ENCODE measurements around the gene GABRA5. TPM values are rescaled to one million over a fixed set of nuclear protein-coding genes. Genes with fewer than 3 reads are reported as not detected.

GABRA5 gene
- total and polyA plus RNA-seq, 2 of the 8 experiments (the other 6 are each of a cell fraction or from before 2014, with no cell fraction given): 15.0 to 29.6 TPM

DNA sequence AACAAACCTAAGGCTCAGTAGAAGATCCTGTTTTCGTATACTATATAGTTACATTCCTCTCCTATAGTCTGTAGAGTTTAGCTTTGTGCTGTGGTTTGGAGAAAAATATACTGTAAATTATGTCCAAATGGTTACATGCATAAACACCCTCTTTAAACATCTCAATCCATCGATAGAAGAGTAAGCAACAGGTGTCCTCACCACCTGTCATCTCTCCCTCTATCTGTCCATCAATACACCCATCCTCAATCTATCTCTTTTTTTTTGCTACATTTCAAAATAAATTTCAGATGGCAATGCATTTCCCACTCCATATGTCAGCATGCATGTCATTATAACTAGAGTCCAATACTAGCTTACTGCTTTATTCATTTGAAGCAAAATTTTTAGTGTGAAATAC, 83.1 kb downstream of the GABRA5 start (continued):
- TF ChIP-seq, protein P1, sequence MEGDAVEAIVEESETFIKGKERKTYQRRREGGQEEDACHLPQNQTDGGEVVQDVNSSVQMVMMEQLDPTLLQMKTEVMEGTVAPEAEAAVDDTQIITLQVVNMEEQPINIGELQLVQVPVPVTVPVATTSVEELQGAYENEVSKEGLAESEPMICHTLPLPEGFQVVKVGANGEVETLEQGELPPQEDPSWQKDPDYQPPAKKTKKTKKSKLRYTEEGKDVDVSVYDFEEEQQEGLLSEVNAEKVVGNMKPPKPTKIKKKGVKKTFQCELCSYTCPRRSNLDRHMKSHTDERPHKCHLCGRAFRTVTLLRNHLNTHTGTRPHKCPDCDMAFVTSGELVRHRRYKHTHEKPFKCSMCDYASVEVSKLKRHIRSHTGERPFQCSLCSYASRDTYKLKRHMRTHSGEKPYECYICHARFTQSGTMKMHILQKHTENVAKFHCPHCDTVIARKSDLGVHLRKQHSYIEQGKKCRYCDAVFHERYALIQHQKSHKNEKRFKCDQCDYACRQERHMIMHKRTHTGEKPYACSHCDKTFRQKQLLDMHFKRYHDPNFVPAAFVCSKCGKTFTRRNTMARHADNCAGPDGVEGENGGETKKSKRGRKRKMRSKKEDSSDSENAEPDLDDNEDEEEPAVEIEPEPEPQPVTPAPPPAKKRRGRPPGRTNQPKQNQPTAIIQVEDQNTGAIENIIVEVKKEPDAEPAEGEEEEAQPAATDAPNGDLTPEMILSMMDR (IDR thresholded peaks at IDR 0.05; ENCODE audit: control extremely low read depth in 1 of 3, insufficient read depth in 1 of 3, low read depth in 1 of 3, low read length in 3 of 3): no peak
- TF ChIP-seq BACH1 (IDR thresholded peaks at IDR 0.05; ENCODE audit: low read length) (no peak), SIRT6 (IDR thresholded peaks at IDR 0.05; ENCODE audit: low read length) (no peak)
- TF ChIP-seq, protein P2, sequence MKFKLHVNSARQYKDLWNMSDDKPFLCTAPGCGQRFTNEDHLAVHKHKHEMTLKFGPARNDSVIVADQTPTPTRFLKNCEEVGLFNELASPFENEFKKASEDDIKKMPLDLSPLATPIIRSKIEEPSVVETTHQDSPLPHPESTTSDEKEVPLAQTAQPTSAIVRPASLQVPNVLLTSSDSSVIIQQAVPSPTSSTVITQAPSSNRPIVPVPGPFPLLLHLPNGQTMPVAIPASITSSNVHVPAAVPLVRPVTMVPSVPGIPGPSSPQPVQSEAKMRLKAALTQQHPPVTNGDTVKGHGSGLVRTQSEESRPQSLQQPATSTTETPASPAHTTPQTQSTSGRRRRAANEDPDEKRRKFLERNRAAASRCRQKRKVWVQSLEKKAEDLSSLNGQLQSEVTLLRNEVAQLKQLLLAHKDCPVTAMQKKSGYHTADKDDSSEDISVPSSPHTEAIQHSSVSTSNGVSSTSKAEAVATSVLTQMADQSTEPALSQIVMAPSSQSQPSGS (IDR thresholded peaks at IDR 0.05; ENCODE audit: low read length): no peak

Data from H1 (cell line).